ENCODE data around the gene KIF6.

KIF6 gene

GRCh38 chr6:39407446-39407993, 317.7 kb downstream of the KIF6 start:
- FAIRE-seq = no peak

GRCh38 chr6:39404312-39404711, 320.9 kb downstream of the KIF6 start:
- FAIRE-seq = no peak

GRCh38 chr6:39403304-39403703, 321.9 kb downstream of the KIF6 start:
- no peak for FAIRE-seq

GRCh38 chr6:39402239-39402751, 322.9 kb downstream of the KIF6 start:
- FAIRE-seq = no peak

GRCh38 chr6:39401376-39401775, 323.8 kb downstream of the KIF6 start:
- FAIRE-seq = no peak

GRCh38 chr6:39400026-39400425, 325.2 kb downstream of the KIF6 start:
- no peak for FAIRE-seq

- FAIRE-seq = no peak
These were observed 328.4 kb downstream of the KIF6 start for GRCh38 chr6:39396854-39397253.

GRCh38 chr6:39393075-39393474, 332.1 kb downstream of the KIF6 start:
- FAIRE-seq = no peak

GRCh38 chr6:39391182-39391581, 334.0 kb downstream of the KIF6 start:
- FAIRE-seq = no peak

- FAIRE-seq = no peak
These were observed 335.8 kb downstream of the KIF6 start for GRCh38 chr6:39389484-39389767.

GRCh38 chr6:39388606-39389483, 336.4 kb downstream of the KIF6 start:
- FAIRE-seq = no peak

GRCh38 chr6:39387785-39388184, 337.4 kb downstream of the KIF6 start:
- no peak for FAIRE-seq

- FAIRE-seq = no peak
These were observed 338.7 kb downstream of the KIF6 start for GRCh38 chr6:39386487-39386886.

- no peak for FAIRE-seq
These were observed 343.6 kb downstream of the KIF6 start for GRCh38 chr6:39381550-39382140.

- FAIRE-seq = no peak
These were observed 344.2 kb downstream of the KIF6 start for GRCh38 chr6:39380837-39381549.

GRCh38 chr6:39378960-39379425, 346.2 kb downstream of the KIF6 start:
- no peak for FAIRE-seq

- no peak for FAIRE-seq
These were observed 346.8 kb downstream of the KIF6 start for GRCh38 chr6:39378175-39378959.

- FAIRE-seq = no peak
These were observed 347.7 kb downstream of the KIF6 start for GRCh38 chr6:39377539-39377950.

- no peak for FAIRE-seq
These were observed 349.8 kb downstream of the KIF6 start for GRCh38 chr6:39375405-39375804.

GRCh38 chr6:39370390-39370789, 354.8 kb downstream of the KIF6 start:
- FAIRE-seq = no peak

- FAIRE-seq = no peak
These were observed 355.2 kb downstream of the KIF6 start for GRCh38 chr6:39369987-39370386.

- no peak for FAIRE-seq
These were observed 357.5 kb downstream of the KIF6 start for GRCh38 chr6:39367700-39368099.

Measured in TTC549 (cell line).